GM12875 (cell line): Measurements from ENCODE around the gene COX7A2L.
"Not testable (repeated sequence)": the region's sequence is repeated elsewhere in the genome, so short reads cannot be mapped to it uniquely, and the experiment has no call there.

Experiments used
- H3K4me3 ChIP-seq: one replicate; pipeline ENCODE4 v1.5.1; 2011; ENCODE audit warnings: low read depth, low read length, control low read depth
- TF ChIP-seq, protein P1 (sequence below): IDR thresholded peaks from 2 replicates; pipeline ENCODE4 v1.5.1; 2011; ENCODE audit warnings: low read depth, mild to moderate bottlenecking, control low read depth, inconsistent platforms, low read length, moderate library complexity, borderline replicate concordance; ENCODE audit not compliant: insufficient read depth

The COX7A2L gene, protein sequence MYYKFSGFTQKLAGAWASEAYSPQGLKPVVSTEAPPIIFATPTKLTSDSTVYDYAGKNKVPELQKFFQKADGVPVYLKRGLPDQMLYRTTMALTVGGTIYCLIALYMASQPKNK

DNA sequence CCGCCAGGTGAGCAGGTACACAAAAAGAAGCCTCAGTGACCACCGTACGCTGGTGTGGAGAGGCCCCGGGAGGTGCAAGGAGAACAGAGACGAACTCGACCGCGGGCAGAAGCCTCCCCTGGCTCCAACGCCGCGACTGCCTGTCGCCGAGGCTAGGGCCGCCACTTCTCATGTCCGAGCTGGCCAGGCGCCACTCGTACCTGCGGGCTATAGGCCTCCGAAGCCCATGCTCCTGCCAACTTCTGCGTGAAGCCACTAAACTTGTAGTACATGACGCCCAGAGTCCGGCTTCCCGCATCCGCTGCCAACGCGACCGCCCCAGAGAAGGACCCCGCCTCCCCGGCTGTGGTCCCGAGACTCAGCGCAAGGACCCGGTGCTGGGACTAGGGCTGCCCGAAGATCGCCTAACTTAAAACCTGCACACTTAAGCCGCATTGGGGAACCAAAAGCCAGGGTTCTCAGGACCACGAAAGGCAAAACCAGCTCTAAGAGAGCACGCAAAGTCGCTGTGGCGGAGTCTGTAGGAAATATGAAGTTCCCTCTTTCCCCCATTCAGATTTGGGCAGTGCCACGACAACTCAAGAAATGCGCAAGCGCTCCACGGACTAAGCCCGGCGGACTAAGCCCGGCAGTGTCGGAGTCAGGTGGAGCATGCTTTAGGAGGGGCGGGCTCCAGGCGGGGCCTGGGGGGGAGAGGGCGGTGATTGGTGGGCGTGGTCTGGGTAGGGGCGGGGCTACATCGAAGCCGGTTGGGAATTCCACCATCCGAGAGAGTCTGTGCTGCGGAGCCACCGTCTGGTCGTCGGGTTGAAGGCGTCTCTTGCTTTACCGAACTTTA lies at the start of gene COX7A2L:
Gene COX7A2L, minus strand, starts transcription at position 328 of the 838 bp plus-strand sequence. Its CDS starts 56 bp downstream, at position 272.
- peak within 1 kb of the TSS; percentile 84 for H3K4me3 ChIP-seq
- TF ChIP-seq, protein P1, sequence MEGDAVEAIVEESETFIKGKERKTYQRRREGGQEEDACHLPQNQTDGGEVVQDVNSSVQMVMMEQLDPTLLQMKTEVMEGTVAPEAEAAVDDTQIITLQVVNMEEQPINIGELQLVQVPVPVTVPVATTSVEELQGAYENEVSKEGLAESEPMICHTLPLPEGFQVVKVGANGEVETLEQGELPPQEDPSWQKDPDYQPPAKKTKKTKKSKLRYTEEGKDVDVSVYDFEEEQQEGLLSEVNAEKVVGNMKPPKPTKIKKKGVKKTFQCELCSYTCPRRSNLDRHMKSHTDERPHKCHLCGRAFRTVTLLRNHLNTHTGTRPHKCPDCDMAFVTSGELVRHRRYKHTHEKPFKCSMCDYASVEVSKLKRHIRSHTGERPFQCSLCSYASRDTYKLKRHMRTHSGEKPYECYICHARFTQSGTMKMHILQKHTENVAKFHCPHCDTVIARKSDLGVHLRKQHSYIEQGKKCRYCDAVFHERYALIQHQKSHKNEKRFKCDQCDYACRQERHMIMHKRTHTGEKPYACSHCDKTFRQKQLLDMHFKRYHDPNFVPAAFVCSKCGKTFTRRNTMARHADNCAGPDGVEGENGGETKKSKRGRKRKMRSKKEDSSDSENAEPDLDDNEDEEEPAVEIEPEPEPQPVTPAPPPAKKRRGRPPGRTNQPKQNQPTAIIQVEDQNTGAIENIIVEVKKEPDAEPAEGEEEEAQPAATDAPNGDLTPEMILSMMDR, result no peak

DNA sequence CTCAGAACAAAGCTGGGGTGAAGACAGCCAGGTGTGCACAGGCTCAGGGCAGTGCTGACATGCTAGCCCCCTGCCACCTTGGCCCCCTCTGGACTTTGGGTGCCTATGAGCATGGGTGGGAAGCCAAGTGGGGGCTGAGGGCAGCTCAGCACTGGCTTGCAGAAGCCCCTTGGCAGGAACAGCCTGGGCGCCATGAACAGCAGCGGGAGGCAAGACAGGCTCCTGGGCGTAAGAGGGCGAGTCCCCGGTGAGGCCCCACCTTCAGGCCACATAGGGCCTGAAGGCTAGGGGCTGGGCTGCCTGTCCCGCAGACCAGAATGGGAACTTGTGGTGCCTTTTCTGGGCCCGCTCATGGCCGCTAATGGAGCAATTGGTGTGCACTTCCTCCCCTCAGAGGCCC lies 47.0 kb upstream of the COX7A2L start:
- H3K4me3 ChIP-seq, result no peak overlapping the region
- TF ChIP-seq, protein P1, result no peak

DNA sequence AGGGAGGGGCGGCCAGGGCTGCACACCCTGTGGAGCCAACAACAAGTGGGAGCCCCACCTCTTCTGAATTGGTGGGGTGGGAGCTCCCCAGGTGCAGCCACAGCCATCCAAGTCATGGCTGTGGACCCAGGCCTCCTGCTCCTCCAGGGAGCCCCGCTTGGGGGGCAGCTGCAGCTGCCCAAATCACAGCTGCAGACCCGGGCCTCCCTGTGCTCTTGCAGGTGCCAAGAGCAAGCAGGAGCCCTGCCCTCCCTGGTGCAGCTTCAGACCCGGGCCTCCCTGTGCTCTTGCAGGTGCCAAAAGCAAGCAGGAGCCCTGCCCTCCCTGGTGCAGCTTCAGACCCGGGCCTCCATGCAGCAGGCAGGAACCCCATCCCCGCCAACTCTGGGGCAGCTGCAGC lies 46.5 kb upstream of the COX7A2L start:
- TF ChIP-seq, protein P1, result no peak
- H3K4me3 ChIP-seq, result no peak overlapping the region

GRCh38 chr2:42404676-42405075 lies 43.7 kb upstream of the COX7A2L start:
- TF ChIP-seq, protein P1, result no peak
- no peak overlapping the region for H3K4me3 ChIP-seq

DNA sequence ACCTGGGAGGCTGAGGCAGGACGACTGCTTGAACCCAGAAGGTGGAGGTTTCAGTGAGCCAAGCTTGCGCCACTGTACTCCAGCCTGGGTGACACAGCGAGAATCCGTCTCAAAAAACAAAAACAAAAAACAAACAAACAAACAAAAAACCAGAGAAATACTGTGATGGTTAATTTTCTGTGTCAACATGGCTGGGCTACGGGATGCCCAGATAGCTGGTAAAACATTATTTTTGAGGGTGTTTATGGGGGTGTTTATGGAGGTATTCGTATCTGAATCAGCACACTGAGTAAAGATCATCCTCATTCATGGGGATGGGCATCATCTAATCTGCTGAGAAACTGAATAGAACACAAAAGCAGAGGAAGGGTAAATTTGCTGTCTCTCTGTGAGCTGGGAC lies 40.8 kb upstream of the COX7A2L start:
- no peak overlapping the region for H3K4me3 ChIP-seq
- TF ChIP-seq, protein P1, result no peak

DNA sequence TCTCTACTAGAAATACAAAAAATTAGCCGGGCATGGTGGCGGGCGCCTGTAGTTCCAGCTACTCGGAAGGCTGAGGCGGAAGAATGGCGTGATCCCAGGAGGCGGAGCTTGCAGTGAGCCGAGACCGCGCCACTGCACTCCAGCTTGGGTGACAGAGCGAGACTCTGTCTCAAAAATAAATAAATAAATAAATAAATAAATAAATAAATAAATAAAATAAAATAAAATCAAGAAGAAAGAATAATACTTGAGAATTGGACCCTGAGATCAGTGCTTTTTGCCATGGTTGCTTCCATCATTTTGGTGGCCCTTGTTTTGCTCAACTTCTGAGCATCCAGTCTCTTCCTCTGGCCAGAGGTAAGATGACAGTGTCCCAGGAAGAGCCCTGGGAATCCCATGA lies 37.0 kb upstream of the COX7A2L start:
- H3K4me3 ChIP-seq, result not testable (repeated sequence)

GRCh38 chr2:42393320-42393719 lies 32.3 kb upstream of the COX7A2L start:
- not testable (repeated sequence) for H3K4me3 ChIP-seq

- H3K4me3 ChIP-seq, result no peak overlapping the region
- TF ChIP-seq, protein P1, result no peak
Observed at GRCh38 chr2:42392191-42392590, 31.2 kb upstream of the COX7A2L start.
